ENCODE results near the gene PRRX1.

The PRRX1 gene

DNA sequence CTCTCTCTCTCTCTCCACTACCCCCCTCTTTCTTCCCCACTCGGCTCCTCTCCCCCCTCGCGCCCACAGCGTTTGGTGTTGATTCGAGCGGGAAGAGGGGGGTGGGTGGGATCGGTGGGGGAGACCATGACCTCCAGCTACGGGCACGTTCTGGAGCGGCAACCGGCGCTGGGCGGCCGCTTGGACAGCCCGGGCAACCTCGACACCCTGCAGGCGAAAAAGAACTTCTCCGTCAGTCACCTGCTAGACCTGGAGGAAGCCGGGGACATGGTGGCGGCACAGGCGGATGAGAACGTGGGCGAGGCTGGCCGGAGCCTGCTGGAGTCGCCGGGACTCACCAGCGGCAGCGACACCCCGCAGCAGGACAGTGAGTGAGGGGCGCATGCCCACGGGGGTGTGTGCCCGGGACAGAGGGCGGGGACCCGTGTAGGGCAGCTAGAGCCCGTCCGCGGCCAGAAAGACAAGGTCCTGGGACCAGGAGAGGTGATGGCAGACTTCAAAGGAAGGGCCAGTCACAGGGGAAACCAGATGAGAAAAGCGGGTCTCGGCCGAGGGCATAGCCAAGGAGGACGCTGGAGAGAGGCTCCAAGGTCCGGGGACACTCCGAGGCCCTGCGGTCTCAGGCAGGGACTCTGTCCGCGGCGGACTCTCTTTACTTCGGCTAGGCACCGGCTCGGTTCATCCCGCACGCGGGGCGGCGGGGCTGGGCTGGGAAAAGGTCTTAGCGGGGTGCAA is at the start of gene PRRX1:
Gene PRRX1 (plus strand): TSS at position 39 of the 735 bp plus-strand sequence. CDS start 88 bp downstream, at position 127.
- no peak for DNase-seq

DNA sequence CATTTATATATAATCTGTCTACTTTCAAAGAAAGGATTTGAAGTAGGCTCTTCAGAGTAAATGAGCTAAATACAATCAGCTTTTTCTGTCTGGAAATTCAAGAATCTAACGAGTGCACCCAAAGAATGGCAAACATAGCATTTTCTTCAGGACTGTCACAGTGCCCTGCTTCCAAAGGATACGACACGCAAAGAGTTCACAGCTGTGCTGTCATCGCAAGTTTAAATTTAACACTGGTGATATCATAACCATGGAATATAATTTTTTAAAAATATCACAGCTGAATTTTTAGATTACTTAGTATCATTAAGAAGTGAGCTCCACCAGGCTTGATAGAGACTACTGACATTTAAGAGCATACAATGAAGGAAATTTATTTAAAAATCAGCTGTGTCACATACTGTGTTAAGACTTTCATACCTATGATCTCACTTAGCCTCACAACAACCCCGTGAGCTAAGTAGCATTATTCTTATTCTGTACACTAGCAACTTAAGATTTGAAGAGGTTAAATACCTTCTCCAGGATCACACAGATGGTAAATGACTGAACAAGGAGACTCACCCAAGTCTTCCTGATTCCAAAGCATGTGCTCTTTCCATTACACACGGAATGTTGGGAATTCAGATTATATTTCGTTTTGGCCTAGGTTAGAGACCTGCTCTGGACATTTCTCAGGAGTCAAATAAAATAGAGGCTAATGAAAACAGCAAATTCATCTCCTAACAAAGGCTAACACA is 46.2 kb upstream of the PRRX1 start:
- DNase-seq: no peak

DNA sequence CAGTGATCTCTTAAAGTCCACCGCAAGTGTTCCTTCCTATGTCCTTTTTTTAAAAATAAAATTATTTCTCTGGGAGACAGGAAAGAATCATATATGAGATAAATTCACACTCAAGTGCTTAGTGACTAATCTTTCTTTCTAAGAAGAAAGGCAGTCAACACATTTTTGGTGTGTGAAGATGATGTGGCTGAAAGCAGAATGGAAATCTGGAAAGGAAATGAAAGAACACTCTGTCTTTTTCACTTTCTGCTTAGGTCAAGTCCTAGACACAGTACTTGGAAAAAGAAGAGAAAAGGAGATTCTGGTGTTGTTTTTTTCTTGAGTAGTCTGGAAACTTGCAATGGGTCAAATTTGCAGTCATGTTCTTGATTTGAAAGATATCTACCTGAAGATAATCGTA is 45.5 kb upstream of the PRRX1 start:
- DNase-seq: no peak

DNA sequence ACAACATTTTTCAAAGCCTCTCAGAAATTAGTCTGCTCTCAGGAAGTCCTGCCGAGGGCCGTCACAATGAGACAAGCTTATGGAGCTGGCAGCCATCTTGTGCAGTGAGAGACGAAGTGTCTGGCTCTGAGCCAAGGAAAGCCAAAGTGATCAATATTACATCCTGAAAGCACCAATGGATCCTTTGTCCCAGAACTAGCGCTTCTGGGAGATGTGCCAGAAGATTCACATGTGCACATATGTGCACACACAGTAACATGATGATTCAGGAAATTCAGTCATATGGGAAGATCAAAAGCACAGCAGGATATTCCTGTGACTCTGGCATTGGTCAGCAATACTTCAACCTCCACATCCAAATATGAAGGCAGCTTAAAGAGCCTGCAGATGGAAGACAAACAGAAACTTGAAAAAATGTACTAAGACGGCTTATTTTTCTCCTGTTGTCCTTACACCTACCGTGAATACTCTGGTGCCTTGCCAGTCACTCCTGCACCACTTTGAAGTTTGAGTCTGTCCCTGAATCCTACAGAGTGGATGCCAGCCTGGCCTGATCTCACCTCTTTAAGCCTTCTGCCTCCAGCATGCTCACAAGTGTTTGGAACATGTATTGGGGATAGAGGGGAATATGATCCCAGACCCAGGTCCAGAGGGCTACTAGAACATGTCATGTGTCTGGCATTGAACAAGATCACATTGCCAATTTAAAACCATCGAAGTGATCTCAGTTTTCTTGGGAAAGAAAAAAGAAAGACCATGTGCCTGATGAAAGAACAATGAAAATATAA is 44.5 kb upstream of the PRRX1 start:
- DNase-seq: no peak

DNA sequence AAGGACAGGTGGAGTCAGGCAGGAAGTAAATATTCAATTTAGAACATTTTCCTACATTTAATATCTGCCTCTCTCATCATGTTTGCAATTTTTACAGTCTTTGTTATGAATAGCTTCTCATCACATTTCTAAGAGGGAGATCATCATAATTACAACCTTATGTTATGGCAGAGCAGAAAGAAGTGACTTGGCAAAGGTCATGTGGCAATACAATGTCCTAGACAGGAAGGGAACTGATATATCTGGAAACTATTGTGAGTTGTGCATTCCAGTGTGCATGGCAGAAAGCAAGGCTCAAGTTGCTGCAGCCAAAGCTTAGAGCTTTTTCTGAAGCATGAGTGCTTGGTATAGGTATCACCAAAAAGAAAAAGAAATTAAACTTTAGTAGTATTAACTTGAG is 43.8 kb upstream of the PRRX1 start:
- no peak for DNase-seq

DNA sequence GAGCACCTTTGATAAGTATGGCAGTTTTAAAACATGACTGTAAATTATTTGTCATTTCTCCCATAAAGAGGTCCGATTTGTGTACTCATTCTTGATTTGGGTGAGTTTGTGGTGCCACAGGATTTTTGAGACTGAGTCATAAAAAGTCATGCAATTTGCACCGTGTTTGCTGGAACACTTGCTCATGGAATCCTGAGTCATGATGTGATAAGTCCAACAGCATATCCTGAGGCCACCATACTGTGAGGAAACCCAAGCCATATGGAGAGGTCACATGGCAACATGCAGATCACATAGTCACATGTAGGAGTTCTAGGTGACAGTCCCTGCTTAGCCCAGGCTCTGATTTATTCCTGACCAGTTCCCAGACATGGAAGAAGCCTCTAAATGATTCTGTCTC is 40.8 kb upstream of the PRRX1 start:
- DNase-seq: no peak

DNA sequence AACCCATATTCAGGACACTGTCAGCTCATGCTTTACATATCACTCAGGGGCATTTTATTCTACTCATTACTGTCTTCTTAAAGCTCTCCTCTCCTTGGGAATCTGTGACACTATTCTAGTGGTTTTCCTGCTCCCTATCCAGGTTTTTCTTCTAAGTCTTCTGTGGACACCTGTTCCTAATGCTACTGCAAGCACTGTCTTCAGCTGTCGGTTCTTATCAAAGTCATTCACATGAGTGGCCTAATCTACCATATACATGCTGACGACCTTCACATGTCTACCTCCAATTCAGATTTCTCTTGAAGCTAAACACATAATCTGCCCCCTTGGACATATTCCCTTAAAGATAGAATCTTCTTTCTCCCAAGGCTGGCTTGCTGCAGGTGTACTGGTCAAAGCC is 39.8 kb upstream of the PRRX1 start:
- DNase-seq: no peak

DNA sequence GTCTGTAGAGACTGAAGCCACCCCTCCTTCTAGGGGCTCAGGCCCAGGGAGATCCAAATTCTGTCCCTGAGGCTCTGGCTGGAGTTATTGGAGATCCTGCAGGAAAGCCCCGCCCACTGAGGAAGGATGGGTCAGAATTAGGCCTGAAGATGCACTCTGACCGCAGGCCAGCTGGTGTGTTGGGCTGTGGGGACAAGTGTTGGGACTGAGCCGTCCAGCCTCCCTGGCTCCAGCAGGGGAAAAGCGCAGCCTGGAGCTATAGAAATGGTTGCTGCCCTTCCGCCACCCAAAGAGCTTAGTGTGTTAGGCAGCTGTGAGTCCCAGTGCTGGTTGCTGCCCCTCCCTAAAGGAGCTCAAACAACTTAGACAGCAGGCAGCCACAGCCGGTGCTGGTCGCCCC is 33.0 kb upstream of the PRRX1 start:
- no peak for DNase-seq

DNA sequence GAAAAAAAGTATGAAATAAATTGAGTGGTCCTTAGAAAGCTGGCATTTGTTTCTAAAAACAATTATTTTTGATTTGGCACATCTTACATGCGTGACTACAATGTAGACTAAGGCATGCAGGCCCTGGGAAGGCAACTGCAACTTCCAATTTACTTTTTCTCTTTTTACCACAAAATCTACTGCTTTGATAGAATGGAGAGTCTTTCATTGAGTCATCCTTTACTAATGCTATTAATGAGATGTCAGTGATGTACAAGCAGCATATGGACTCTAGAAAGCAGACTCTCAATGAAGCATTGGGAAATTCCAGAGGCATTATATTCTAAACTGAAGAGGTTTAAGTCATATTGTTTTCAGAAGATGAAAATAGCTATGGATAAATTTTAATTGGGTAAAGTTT is 29.6 kb upstream of the PRRX1 start:
- no peak for DNase-seq

DNA sequence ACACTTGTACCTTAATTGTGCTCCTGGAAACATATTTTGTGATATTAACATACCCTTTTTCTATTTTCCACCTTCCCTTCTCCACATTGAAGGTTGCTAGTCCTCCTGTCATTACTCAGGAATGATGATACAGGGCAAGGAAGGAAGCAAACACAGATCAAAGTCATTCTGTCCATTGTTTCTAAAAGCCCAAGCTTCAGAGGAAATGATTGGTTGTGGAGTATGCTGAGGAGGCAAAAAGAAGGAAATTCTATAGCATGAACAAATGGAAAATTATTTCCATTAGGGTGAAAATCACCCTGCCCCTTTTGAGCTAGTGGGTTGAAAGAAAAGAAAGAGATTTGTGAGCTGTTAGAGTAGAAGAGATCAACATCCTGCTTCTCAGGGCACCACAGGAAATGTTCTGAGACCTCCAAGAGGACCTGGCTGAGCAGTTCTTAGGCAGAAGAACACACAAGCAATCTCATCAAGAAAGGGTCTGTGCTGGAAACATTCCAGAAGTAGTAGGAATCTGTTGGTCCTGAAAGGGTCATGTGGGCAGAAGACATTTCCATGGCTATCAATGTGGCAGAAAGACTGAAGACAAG is 29.0 kb upstream of the PRRX1 start:
- no peak for DNase-seq

DNA sequence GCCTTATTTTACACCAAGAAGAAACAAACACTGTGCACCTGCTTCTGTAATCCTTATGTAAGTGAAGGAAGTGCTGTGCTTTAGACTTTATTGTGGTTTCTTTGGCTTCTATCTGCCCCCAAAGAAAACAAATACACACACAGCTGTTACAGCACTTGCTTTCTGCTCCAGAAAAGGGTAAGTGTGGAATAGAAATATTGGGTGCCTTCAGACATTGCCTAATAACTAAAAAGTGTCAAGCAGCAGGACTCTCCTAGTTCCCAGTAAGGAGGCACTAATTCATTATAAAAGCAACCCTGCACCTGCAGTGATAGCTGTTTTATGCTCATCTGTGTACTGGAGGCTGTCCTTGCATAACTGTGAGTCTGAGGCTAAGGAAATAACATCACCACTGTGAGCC is 23.4 kb upstream of the PRRX1 start:
- no peak for DNase-seq

DNA sequence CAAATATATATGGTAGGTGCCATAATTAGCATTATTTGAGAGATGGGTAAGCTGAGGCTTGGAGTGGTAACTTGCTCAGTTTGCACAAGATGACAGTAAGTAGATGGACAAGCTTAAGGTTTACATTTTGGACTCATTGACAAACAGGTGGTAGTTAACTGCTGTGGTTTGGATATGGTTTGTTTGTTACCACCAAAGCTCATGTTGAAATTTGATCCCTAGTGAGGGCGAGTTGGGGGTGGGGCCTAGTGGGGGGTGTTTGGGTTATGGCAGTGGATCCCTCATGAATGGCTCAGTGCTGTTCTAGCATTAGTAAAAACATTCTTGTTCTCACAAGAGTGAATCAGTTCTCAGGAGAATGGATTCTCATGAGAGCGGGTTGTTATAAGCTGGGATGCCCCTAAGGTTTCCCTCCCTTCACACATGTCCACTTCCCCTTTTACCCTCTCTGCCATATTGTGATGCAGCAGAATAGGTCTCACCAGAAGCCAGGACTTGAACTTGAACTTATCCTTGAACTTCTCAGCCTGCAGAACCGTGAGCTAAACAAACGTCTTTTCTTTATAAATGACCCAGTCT is 6.6 kb upstream of the PRRX1 start:
- DNase-seq: peak; percentile 52

DNA sequence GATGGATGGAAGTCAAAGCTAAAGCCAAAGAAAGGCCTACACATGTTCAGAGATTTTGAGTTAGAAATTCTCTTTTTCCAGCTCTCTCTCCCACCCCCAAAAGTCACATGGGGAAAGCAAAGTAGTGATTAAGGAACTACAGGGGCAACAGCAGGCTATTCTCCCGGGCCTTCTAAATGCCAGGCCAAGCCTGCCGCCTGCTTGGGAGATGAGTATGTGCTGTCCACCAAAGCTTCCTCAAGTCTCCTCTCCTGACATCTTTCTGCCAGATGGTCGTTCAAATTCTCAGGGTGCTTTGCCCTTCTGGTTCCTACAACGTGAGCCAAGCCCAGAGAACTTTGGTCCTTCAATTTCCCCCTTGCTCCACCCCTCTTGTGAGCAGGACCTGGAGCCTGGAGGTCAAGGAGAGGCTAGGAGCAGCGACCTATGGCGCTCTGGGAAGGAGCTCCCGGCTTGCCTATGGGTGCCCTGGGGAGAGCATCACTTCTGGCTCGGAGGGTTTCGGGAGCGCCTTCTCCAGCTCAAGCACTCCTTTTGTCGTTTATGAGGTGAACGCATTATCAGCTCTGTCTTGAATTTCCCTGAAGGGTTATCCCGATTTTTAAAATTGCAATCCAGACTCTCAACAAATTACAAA is 4.4 kb upstream of the PRRX1 start:
- DNase-seq: no peak

DNA sequence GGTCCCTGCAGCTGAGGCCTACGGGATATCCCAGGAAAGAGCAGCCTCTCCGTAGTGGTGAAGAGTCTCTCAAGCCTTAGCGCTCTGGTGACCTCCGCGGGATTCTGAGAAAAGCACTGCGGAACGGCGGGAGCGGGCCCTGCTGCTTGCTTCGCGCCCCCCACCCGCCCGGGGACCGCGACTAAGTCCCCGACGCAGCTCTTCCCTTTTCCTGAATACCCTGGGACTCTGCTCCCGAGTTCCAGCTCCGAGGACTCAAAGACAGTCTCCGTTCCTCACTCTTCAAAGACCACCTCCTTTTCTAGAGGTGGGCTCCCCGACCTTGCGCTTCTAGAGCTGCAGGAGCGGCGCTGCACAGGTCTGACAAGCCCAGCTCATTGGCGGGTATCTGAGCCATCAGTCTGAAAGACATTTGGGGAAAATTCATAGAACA is 3.6 kb upstream of the PRRX1 start:
- DNase-seq: no peak

DNA sequence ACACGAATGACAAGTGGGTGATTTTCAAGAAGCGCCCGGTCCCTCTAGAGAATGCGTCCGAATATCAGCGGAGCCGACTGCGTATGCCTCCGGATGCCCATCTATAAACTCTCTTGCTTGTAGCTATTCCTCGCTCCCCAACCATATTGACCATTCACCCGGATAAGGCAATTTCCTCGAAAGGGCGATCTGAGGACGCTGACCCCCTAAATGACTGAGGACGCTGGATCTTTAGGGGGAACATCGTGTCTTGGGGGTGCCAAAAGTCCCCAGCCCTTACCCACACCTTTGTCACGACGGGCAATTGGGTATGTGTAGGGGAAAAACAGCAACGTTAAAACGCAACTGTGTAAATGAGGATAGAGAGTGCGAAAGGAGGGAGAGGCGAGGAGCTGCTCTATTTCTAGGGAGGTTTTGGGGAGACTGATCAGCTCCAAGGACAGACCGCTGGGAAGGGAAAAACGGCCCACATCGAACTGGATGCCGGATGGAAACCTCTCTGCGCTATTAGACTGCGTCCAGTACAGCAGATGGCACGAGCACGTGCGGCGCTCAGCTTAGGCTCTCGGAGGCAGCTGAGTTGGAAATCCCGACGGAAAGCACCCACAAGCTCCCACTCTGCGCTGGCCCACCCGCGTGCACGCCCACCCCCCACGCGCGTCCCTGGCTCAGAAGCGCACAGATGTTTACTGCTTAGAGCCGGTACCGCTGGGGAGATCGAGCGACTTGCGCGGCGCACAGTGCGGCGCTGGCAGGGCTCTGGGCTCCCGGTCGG is 2.9 kb upstream of the PRRX1 start:
- no peak for DNase-seq

DNA sequence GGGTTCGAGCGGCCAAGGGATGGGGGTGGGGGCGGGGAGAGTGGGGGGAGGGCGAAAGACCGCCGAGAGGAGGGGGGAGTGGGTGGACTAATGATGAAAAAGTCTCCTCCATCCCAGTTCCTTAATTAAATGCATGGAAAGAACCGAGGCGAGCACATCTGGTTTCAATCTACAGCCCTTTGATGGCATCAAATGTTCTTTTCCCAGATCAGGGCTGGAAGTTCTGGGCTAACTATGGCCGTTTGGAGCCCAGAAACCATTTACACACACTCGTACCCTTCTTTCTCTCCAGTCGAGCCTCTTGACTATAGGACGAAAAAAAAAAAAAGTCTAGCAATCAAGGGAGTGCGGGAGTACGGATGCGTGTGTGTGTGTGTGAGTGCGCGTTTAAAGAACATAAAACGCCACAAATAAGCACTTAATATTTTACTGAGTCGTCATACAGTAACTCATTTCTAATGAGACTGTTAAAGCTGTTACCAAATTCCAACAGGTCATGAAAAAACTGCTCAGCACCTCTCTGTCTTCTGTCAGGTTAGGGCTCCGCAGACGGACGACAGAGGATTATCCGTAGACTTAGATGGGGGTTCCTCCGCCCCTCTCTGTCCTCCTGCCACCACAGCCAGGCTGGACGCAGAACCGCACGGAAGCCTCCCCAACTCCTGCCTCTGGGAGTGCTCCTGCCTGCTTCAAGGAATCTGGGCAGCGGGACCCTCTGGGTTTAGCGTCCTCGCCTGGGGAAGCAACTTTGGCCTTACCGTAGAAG is 2.1 kb upstream of the PRRX1 start:
- DNase-seq: no peak

DNA sequence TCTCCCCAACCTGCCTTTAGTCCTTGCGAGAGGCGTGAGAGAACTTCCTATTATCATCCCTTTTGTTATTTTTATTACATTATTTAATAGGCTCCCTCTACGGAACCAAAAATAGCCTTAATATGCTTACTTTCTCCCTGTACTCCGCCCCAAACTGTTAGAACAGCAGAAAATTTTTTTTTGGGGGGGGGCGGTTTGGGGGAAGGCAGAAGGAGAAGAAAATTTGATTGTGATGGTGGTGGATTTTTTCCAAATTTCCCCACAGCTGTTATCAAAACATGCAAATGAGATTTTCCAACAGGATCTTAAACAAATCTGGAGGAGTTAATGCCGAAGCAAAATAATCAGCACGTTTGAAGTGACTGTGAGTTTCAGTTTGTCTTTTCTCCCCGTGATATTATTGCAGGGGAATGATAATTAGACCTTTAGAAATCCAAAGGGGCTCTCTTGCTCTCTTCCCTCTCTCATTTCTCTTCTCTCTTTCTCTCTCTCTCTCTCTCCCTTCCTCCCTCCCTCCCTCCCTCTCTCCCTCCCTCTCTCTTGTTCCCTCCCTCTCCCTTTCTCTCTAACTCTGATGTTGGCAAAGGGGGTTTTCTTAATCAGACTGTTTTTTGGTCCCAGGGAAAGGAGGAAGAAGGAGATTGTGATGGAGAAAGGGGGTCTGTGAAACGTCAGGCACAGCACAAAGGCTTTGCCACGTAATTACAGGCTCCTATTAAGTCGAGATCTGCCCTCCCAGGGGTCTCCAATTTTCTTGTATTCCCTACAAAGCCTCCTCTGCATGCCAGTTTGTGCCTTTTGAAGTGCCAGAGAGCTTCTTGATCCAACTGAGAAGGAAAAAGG is 1.1 kb upstream of the PRRX1 start:
- no peak for DNase-seq

DNA sequence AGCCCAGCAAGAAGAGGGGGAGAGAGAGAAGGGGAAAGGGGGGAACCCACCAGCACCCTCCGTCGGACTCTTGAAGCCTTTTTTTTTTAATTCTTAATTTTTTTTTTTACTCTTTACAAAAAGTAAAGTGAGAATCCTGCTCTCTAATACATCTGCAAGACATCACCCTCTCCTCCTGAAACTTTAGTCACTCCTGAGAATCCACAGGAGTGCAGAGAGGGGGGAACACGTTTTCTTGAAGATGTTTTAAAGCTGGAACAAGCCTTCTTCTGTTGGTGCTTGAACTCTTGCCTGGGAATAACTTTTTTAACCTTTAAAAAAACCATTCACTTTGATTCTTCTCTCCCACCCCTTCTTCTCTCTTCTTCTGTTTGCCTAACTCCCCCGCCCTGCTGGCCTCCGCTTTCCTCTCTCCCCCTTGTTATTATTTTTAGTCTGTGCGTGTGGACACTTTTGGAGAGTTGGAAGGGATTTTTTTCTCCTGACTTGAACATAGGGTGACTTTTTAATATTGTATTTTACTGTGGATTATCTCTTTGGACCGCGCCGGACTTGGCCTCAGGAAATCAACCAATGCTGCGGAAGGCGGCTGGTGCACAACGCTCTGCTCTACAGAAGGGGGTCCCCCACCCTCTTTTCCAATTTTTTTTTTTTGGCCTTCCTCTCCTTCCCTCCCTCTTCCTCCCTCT is 383 bp upstream of the PRRX1 start:
- no peak for DNase-seq

Measured in NCI-H187 treated with DMSO at 0.1 percent for 48 hours (cell line).